ENCODE measurements around the gene INO80C. TPM values are rescaled to one million over a fixed set of nuclear protein-coding genes. Genes with fewer than 3 reads are reported as not detected.

INO80C gene
- total RNA-seq, 3 donors from 2014 or later: 5.9 to 14.7 (median 6.7) TPM

GRCh38 chr18:35473562-35473961 lies 24.2 kb downstream of the INO80C start:
- intact Hi-C loops (cut with DNase I; ENCODE audit: low total_unique reads): no loop called here
- Histone ChIP-seq H3K27ac (no peak overlapping the region), H3K9me3 (no peaks in the 10 kb centered on the region), H3K36me3 (no peaks in the 10 kb centered on the region), H3K4me1 (no peaks in the 10 kb centered on the region), H3K27me3 (no peaks in the 10 kb centered on the region), H3K4me3 (no peak overlapping the region)
- TF ChIP-seq POLR2A (IDR thresholded peaks at IDR 0.05) (no peak), POLR2AphosphoS5 (IDR thresholded peaks at IDR 0.05) (no peak), CTCF (IDR thresholded peaks at IDR 0.05) (no peak)
- no peak for DNase-seq (ENCODE audit: low spot score in 2 of 2)

- no peak for DNase-seq (ENCODE audit: low spot score in 2 of 2)
- Histone ChIP-seq H3K4me3 (no peak overlapping the region), H3K36me3 (no peaks in the 10 kb centered on the region), H3K9me3 (no peaks in the 10 kb centered on the region), H3K27ac (no peak overlapping the region), H3K4me1 (no peaks in the 10 kb centered on the region), H3K27me3 (no peaks in the 10 kb centered on the region)
- intact Hi-C loops (cut with DNase I; ENCODE audit: low total_unique reads): no loop called here
- TF ChIP-seq POLR2AphosphoS5 (IDR thresholded peaks at IDR 0.05) (no peak), POLR2A (IDR thresholded peaks at IDR 0.05) (no peak), CTCF (IDR thresholded peaks at IDR 0.05) (no peak)
Observed at GRCh38 chr18:35470435-35470834, 27.3 kb downstream of the INO80C start.

- no peak for DNase-seq (ENCODE audit: low spot score in 2 of 2)
- intact Hi-C loops (cut with DNase I; ENCODE audit: low total_unique reads): no loop called here
- H3K4me3 ChIP-seq: no peak overlapping the region
- H3K27me3 ChIP-seq: no peaks in the 10 kb centered on the region
- no peak for TF ChIP-seq POLR2A (IDR thresholded peaks at IDR 0.05)
- no peak for TF ChIP-seq CTCF (IDR thresholded peaks at IDR 0.05)
- no peak for TF ChIP-seq POLR2AphosphoS5 (IDR thresholded peaks at IDR 0.05)
- no peaks in the 10 kb centered on the region for H3K36me3 ChIP-seq
- no peaks in the 10 kb centered on the region for H3K9me3 ChIP-seq
- H3K27ac ChIP-seq: no peak overlapping the region
- no peaks in the 10 kb centered on the region for H3K4me1 ChIP-seq
Observed at GRCh38 chr18:35469725-35470124, 28.0 kb downstream of the INO80C start.

- H3K4me1 ChIP-seq: no peaks in the 10 kb centered on the region
- H3K9me3 ChIP-seq: no peaks in the 10 kb centered on the region
- no peaks in the 10 kb centered on the region for H3K36me3 ChIP-seq
- no peak for DNase-seq (ENCODE audit: low spot score in 2 of 2)
- no peak overlapping the region for H3K27ac ChIP-seq
- TF ChIP-seq CTCF (IDR thresholded peaks at IDR 0.05) (no peak), POLR2A (IDR thresholded peaks at IDR 0.05) (no peak), POLR2AphosphoS5 (IDR thresholded peaks at IDR 0.05) (no peak)
- intact Hi-C loops (cut with DNase I; ENCODE audit: low total_unique reads): no loop called here
- no peaks in the 10 kb centered on the region for H3K27me3 ChIP-seq
- H3K4me3 ChIP-seq: no peak overlapping the region
Observed at GRCh38 chr18:35468711-35469110, 29.0 kb downstream of the INO80C start.

GRCh38 chr18:35467624-35468016 lies 30.1 kb downstream of the INO80C start:
- no peak for TF ChIP-seq CTCF (IDR thresholded peaks at IDR 0.05)
- Histone ChIP-seq H3K27me3 (no peaks in the 10 kb centered on the region), H3K4me3 (no peak overlapping the region), H3K9me3 (no peaks in the 10 kb centered on the region), H3K27ac (peak overlapping the region in 1 of 2 donors; percentile 12), H3K36me3 (no peaks in the 10 kb centered on the region), H3K4me1 (no peaks in the 10 kb centered on the region)
- intact Hi-C loops (cut with DNase I; ENCODE audit: low total_unique reads): no loop called here
- no peak for DNase-seq (ENCODE audit: low spot score in 2 of 2)
